ENCODE results near the gene TPST1. TPM values are rescaled to one million over a fixed set of nuclear protein-coding genes. Genes with fewer than 3 reads are reported as not detected.
"Not testable (repeated sequence)": the region's sequence is repeated elsewhere in the genome, so short reads cannot be mapped to it uniquely, and the experiment has no call there.

Gene TPST1
- total RNA-seq, 4 donors from 2014 or later, result 9.6 to 22.4 (median 14.4) TPM

GRCh38 chr7:66315192-66315591 lies 110.1 kb downstream of the TPST1 start:
- DNase-seq (ENCODE audit: extremely low spot score), result no peak
- WGBS, result 81% methylated on average over 3 of the region's 4 CpGs
- Histone ChIP-seq H3K36me3 (no peaks in the 10 kb centered on the region), H3K4me3 (no peak overlapping the region), H3K27me3 (no peaks in the 10 kb centered on the region), H3K4me1 (peaks cover 0 to 4% (median 0%) of the 10 kb centered on the region in 4 donors), H3K9me3 (no peaks in the 10 kb centered on the region), H3K27ac (replicated peaks in 1 of 4) (no peak overlapping the region)
- intact Hi-C loops (cut with DNase I), result no loop called here
- TF ChIP-seq POLR2AphosphoS5 (IDR thresholded peaks at IDR 0.05), result no peak
- TF ChIP-seq CTCF (IDR thresholded peaks at IDR 0.05), result no peak
- no peak for TF ChIP-seq EP300 (IDR thresholded peaks at IDR 0.05)
- TF ChIP-seq POLR2A (IDR thresholded peaks at IDR 0.05; ENCODE audit: low read depth), result no peak

- Histone ChIP-seq H3K27ac (replicated peaks in 1 of 4) (no peak overlapping the region), H3K9me3 (peaks cover 0 to 3% (median 0%) of the 10 kb centered on the region in 4 donors), H3K27me3 (no peaks in the 10 kb centered on the region), H3K4me1 (no peaks in the 10 kb centered on the region), H3K36me3 (no peaks in the 10 kb centered on the region), H3K4me3 (no peak overlapping the region)
- TF ChIP-seq POLR2A (IDR thresholded peaks at IDR 0.05; ENCODE audit: low read depth) (no peak), POLR2AphosphoS5 (IDR thresholded peaks at IDR 0.05) (no peak), EP300 (IDR thresholded peaks at IDR 0.05) (no peak), CTCF (IDR thresholded peaks at IDR 0.05) (no peak)
- WGBS, result 75% methylated on average over 1 of the region's 1 CpG
- no peak for DNase-seq (ENCODE audit: extremely low spot score)
- intact Hi-C loops (cut with DNase I), result no loop called here
Observed at GRCh38 chr7:66319407-66319979, 114.4 kb downstream of the TPST1 start.

GRCh38 chr7:66321283-66321682 lies 116.1 kb downstream of the TPST1 start:
- Histone ChIP-seq H3K9me3 (peaks cover 0 to 3% (median 0%) of the 10 kb centered on the region in 4 donors), H3K27ac (replicated peaks in 1 of 4) (no peak overlapping the region), H3K4me3 (no peak overlapping the region), H3K36me3 (no peaks in the 10 kb centered on the region), H3K27me3 (no peaks in the 10 kb centered on the region), H3K4me1 (no peaks in the 10 kb centered on the region)
- DNase-seq (ENCODE audit: extremely low spot score), result no peak
- TF ChIP-seq EP300 (IDR thresholded peaks at IDR 0.05) (no peak), POLR2A (IDR thresholded peaks at IDR 0.05; ENCODE audit: low read depth) (no peak), CTCF (IDR thresholded peaks at IDR 0.05) (no peak), POLR2AphosphoS5 (IDR thresholded peaks at IDR 0.05) (no peak)
- intact Hi-C loops (cut with DNase I), result no loop called here

- Histone ChIP-seq H3K9me3 (peaks cover 0 to 3% (median 0%) of the 10 kb centered on the region in 4 donors), H3K27ac (replicated peaks in 1 of 4) (no peak overlapping the region), H3K27me3 (no peaks in the 10 kb centered on the region), H3K36me3 (no peaks in the 10 kb centered on the region), H3K4me1 (peaks cover 0 to 6% (median 0%) of the 10 kb centered on the region in 4 donors), H3K4me3 (no peak overlapping the region)
- 92% methylated on average over 6 of the region's 6 CpGs for WGBS
- no peak for DNase-seq (ENCODE audit: extremely low spot score)
- TF ChIP-seq POLR2A (IDR thresholded peaks at IDR 0.05; ENCODE audit: low read depth) (no peak), CTCF (IDR thresholded peaks at IDR 0.05) (no peak), POLR2AphosphoS5 (IDR thresholded peaks at IDR 0.05) (no peak), EP300 (IDR thresholded peaks at IDR 0.05) (no peak)
- intact Hi-C loops (cut with DNase I), result no loop called here
Observed at GRCh38 chr7:66323114-66323796, 118.1 kb downstream of the TPST1 start.

GRCh38 chr7:66324985-66325384 lies 119.9 kb downstream of the TPST1 start:
- H3K4me1 ChIP-seq; intact Hi-C loops (cut with DNase I); H3K4me3 ChIP-seq; H3K27ac ChIP-seq (replicated peaks in 1 of 4); DNase-seq (ENCODE audit: extremely low spot score); H3K27me3 ChIP-seq; H3K9me3 ChIP-seq; H3K36me3 ChIP-seq: not testable (repeated sequence)
- 81% methylated on average over 6 of the region's 6 CpGs for WGBS
